Effector memory CD4-positive, alpha-beta T cell (primary cell): Measurements from ENCODE around the gene AFG3L2.

Source experiments
- DNase-seq, 3 donors: peaks; one replicate each; pipeline ENCODE4 v3.0.0-alpha.2; 2020
- H3K27ac ChIP-seq: 2 replicates; pipeline ENCODE4 v1.7.0; 2013; ENCODE audit warnings: mild to moderate bottlenecking, low read length, moderate library complexity; ENCODE audit not compliant: insufficient read depth, poor library complexity, severe bottlenecking
- H3K27me3 ChIP-seq: replicated peaks from 2 replicates; pipeline ENCODE4 v1.7.0; 2013; ENCODE audit warnings: mild to moderate bottlenecking, low read length; ENCODE audit not compliant: insufficient read depth, control insufficient read depth, poor library complexity, severe bottlenecking
- H3K36me3 ChIP-seq: 2 replicates; pipeline ENCODE4 v1.7.0; 2013; ENCODE audit warnings: mild to moderate bottlenecking, low read length, moderate library complexity; ENCODE audit not compliant: control insufficient read depth, insufficient read depth
- H3K4me1 ChIP-seq: 2 replicates; pipeline ENCODE4 v1.7.0; 2013; ENCODE audit warnings: low read length, mild to moderate bottlenecking; ENCODE audit not compliant: control insufficient read depth, insufficient read depth, poor library complexity, severe bottlenecking
- H3K4me3 ChIP-seq: 2 replicates; pipeline ENCODE4 v1.7.0; 2013; ENCODE audit warnings: low read length, low read depth, mild to moderate bottlenecking; ENCODE audit not compliant: insufficient read depth, poor library complexity, severe bottlenecking
- H3K9me3 ChIP-seq: 2 replicates; pipeline ENCODE4 v1.7.0; 2013; ENCODE audit warnings: mild to moderate bottlenecking, low read length, moderate library complexity; ENCODE audit not compliant: control insufficient read depth

AFG3L2 gene

GRCh38 chr18:12305930-12306629 is 70.9 kb downstream of the AFG3L2 start:
- Histone ChIP-seq H3K4me3 (no peak overlapping the region), H3K36me3 (no peaks in the 10 kb centered on the region), H3K27me3 (peaks cover 23% of the 10 kb centered on the region), H3K9me3 (no peaks in the 10 kb centered on the region), H3K27ac (no peak overlapping the region), H3K4me1 (peaks cover 13% of the 10 kb centered on the region)
- DNase-seq = no peak

GRCh38 chr18:12305211-12305610 is 71.8 kb downstream of the AFG3L2 start:
- H3K27ac ChIP-seq = no peak overlapping the region
- no peaks in the 10 kb centered on the region for H3K9me3 ChIP-seq
- H3K27me3 ChIP-seq = peaks cover 23% of the 10 kb centered on the region

GRCh38 chr18:12304351-12305210 is 72.4 kb downstream of the AFG3L2 start:
- H3K27ac ChIP-seq = no peak overlapping the region
- H3K9me3 ChIP-seq = no peaks in the 10 kb centered on the region
- no peaks in the 10 kb centered on the region for H3K36me3 ChIP-seq
- peaks cover 23% of the 10 kb centered on the region for H3K27me3 ChIP-seq
- DNase-seq = no peak
- no peak overlapping the region for H3K4me3 ChIP-seq
- H3K4me1 ChIP-seq = peaks cover 13% of the 10 kb centered on the region

More at GRCh38 chr18:12305211-12305610, 71.8 kb downstream of the AFG3L2 start:
- Histone ChIP-seq H3K4me3 (no peak overlapping the region), H3K4me1 (peaks cover 13% of the 10 kb centered on the region), H3K36me3 (no peaks in the 10 kb centered on the region)
- no peak for DNase-seq

GRCh38 chr18:12302391-12303147 is 74.5 kb downstream of the AFG3L2 start:
- Histone ChIP-seq H3K27me3 (peaks cover 13% of the 10 kb centered on the region), H3K9me3 (no peaks in the 10 kb centered on the region), H3K36me3 (no peaks in the 10 kb centered on the region), H3K4me3 (no peak overlapping the region), H3K4me1 (peaks cover 7% of the 10 kb centered on the region), H3K27ac (no peak overlapping the region)
- DNase-seq = no peak

GRCh38 chr18:12301263-12302005 is 75.6 kb downstream of the AFG3L2 start:
- Histone ChIP-seq H3K36me3 (no peaks in the 10 kb centered on the region), H3K4me3 (no peak overlapping the region), H3K4me1 (no peaks in the 10 kb centered on the region), H3K9me3 (no peaks in the 10 kb centered on the region), H3K27ac (no peak overlapping the region), H3K27me3 (peaks cover 4% of the 10 kb centered on the region)
- no peak for DNase-seq

GRCh38 chr18:12299862-12300261 is 77.2 kb downstream of the AFG3L2 start:
- H3K27me3 ChIP-seq = no peaks in the 10 kb centered on the region
- H3K36me3 ChIP-seq = no peaks in the 10 kb centered on the region
- H3K4me1 ChIP-seq = no peaks in the 10 kb centered on the region
- no peak for DNase-seq
- H3K9me3 ChIP-seq = no peaks in the 10 kb centered on the region
- no peak overlapping the region for H3K27ac ChIP-seq
- H3K4me3 ChIP-seq = no peak overlapping the region

GRCh38 chr18:12296457-12296856 is 80.6 kb downstream of the AFG3L2 start:
- Histone ChIP-seq H3K27me3 (no peaks in the 10 kb centered on the region), H3K9me3 (no peaks in the 10 kb centered on the region), H3K4me1 (no peaks in the 10 kb centered on the region), H3K4me3 (no peak overlapping the region), H3K27ac (no peak overlapping the region), H3K36me3 (no peaks in the 10 kb centered on the region)
- DNase-seq = no peak

- H3K36me3 ChIP-seq = no peaks in the 10 kb centered on the region
- H3K4me1 ChIP-seq = no peaks in the 10 kb centered on the region
- no peak for DNase-seq
- H3K4me3 ChIP-seq = no peak overlapping the region
- H3K27me3 ChIP-seq = no peaks in the 10 kb centered on the region
- H3K27ac ChIP-seq = no peak overlapping the region
- no peaks in the 10 kb centered on the region for H3K9me3 ChIP-seq
Observed at GRCh38 chr18:12296087-12296403, 81.0 kb downstream of the AFG3L2 start.

- no peak for DNase-seq
- H3K27ac ChIP-seq = no peak overlapping the region
- no peaks in the 10 kb centered on the region for H3K36me3 ChIP-seq
- no peaks in the 10 kb centered on the region for H3K27me3 ChIP-seq
- no peak overlapping the region for H3K4me3 ChIP-seq
- H3K9me3 ChIP-seq = no peaks in the 10 kb centered on the region
- no peaks in the 10 kb centered on the region for H3K4me1 ChIP-seq
Observed at GRCh38 chr18:12295389-12296086, 81.5 kb downstream of the AFG3L2 start.
